Activated CD4-positive, alpha-beta T cell treated with anti-CD3 and anti-CD28 coated beads for 24 hours (primary cell): Measurements from ENCODE around the gene USP13.
A peak's percentile ranks its signal among the peaks of the same experiment; 100 is the strongest.
"Not testable (repeated sequence)": the region's sequence is repeated elsewhere in the genome, so short reads cannot be mapped to it uniquely, and the experiment has no call there.

Source experiments
- DNase-seq, 2 donors: peaks; one replicate each; pipeline ENCODE4 v3.0.0-alpha.2; 2020; ENCODE audit warnings: low read depth in 2 of 2

Gene USP13

GRCh38 chr3:179652447-179653095 lies at the start of gene USP13:
USP13 (plus strand) TSS chr3:179653040; CDS start chr3:179653226, 186 bp downstream.
- peak; percentile 28 for DNase-seq

GRCh38 chr3:179603321-179603720 lies 49.5 kb upstream of the USP13 start:
- DNase-seq = no peak

- no peak for DNase-seq
These were observed 49.0 kb upstream of the USP13 start for GRCh38 chr3:179603831-179604230.

- peak; percentile 82 to 83 for DNase-seq
These were observed 48.3 kb upstream of the USP13 start, which contains the start of the genes MRPL47 and NDUFB5 for GRCh38 chr3:179604321-179605078. MRPL47 (minus strand) TSS chr3:179604638; CDS start chr3:179604624, 14 bp downstream. NDUFB5 (plus strand) TSS chr3:179604794; CDS start chr3:179604816, 22 bp downstream.

DNA sequence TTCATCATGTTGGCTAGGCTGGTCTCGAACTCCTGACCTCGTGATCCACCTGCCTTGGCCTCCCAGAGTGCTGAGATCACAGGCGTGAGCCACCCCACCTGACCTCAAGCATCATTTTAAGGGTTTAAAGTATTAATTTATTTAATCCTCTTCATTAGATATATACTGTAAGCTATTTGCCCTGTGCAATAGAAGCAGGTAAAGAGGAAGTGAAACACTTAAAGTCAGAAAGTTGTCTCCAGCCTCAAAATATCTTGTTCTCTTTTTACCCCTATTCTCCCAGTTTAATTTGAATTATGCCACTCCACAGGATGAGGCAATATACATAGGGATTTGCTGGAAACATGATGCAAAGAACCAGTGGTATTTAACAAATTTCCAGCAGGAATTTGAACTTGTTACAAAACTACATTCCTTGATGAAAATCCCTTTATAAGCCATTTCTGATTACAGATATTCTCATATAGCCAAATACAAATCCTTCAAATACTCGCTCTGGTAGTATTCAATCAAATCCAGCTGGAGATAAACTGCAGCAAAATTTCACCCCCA lies 46.2 kb upstream of the USP13 start:
- no peak for DNase-seq

DNA sequence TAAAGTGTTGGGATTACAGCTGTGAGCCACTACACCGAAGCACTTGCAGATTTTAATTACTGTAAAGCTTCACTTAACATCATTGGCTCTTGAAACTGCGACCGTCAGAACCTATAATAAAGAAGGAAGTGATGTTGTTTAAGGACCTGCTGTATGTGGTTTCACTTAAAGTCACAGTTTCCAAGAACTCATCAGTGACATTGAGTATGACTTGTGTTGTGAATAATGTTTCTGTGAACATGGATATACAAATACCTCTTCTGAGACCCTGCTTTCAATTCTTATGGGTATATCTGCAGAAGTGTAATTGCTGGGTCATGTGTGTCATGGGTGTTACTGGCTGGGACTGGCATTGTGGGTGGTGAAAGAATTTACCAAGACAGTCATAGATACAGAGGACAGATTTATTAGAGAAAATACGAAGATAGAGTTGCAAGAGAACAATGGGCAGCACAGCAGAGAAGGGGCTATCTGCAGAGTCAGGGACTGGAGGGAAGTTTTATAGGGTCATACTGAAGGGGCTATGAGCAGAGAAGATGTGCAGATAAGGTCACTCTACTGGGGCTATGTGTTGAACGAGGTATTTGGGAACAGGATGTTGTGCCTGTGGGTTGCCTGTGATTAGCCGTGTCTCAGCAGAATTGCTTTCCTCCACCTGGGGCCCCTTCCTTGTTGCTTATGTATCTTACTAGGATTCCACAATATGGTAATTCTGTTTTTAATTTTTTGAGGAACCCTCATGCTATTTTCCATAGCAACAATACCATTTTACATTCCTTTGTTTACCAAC lies 43.7 kb upstream of the USP13 start:
- no peak for DNase-seq

DNA sequence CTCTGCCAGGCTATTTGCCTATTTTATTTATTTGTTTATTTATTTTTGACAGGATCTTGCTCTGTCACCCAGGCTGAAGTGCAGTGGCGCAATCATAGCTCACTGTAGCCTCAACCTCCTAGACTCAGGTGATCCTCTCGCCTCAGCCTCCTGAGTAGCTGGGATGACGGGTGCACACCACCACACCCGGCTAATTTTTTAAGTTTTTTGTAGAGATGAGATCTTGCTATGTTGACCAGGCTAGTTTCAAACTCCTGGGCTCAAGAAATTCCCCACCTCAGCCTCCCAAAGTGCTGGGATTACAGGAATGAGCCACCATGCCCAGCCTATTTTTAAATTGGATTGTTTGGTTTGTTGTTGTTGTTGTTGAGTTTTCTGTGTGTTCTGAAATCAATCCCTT lies 42.8 kb upstream of the USP13 start:
- DNase-seq = no peak

DNA sequence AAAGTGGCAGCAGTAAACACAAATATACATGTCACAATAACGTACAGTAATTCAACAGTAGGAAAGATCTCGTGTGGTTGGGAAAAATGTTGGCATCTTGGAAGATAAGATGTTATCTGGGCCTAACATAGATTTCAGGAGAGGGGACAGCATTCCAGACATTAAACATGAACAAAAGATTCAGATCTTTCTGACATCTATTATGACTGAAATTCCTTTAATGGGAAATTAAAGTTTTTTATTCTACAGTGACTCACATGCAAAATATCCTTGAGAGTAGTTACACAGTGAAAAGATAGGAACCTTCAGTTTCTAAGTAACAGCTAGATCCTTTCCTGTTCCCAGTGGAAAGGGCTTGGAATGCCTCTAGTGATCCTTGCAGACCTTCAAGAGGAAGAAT lies 39.0 kb upstream of the USP13 start:
- DNase-seq = no peak

DNA sequence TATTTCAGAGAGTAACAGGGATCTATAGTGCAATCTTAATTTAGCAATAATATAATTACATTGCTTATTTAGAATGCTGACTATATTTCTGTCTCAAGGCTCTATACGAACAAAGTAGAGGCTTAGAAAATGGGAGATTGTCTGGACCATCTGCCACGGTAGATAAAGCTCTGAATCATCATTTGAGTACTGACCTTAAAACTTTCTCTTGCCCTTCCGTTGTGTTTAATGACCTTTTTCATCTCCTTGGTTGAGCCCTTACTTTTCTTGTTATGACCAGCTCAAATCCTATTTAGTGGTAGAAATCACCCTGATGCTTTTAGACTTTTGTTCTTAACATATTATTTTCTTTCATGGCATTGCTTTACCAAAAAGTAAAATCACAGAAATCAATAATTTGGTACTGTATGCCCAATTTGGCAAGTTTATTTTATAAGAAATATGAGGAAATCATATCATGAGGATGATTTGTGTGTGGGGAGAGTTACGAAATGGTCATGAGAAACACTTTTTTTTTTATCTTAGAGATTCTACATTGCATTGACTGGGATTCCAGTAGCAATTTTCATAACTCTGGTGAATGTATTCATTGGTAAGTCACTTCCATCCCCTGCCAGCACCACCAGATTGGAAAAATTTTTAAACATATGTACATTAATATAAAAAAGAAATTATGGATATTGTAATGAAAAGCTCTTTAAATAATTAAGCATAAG lies 37.2 kb upstream of the USP13 start:
- DNase-seq = no peak

DNA sequence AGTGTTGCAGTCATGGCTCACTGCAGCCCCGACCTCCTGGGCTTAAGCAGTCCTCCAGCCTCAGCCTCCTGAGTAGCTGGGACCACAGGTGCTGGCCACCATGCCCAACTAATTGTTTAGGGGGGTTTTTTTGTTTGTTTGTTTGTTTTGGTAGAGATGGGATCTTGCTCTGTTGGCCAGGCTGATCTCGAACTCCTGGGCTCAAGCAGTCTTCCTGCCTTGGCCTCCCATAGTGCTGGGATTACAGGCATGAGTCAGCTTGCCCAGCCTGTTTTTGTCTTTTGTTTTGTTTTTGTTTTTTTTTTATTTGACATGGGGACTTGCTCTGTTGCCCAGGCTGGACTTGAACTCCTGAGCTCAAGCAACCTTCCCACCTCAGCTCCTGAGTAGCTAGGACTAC lies 30.8 kb upstream of the USP13 start:
- no peak for DNase-seq

DNA sequence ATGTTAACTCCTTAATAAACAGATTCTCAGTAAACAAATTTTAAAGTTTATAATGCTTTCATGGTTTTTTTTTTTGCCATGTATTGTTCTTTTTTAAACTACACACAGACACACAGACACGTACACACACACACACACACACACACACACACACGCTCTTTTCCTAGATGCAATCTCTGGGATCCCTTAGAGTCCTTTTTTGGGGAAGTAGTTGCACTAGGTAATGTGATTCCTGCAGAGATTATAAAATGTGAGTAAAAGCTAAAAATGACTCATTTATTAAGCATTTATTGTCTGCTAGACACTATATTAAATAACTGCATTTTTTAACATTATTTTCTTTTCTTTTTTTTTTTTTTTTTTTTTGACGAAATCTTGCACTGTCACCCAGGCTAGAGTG lies 28.4 kb upstream of the USP13 start:
- DNase-seq = no peak

GRCh38 chr3:179630753-179631451 lies 21.9 kb upstream of the USP13 start:
- DNase-seq = no peak

GRCh38 chr3:179640469-179640868 lies 12.4 kb upstream of the USP13 start:
- DNase-seq = no peak

- no peak for DNase-seq
These were observed 10.0 kb upstream of the USP13 start for GRCh38 chr3:179642871-179643270.

DNA sequence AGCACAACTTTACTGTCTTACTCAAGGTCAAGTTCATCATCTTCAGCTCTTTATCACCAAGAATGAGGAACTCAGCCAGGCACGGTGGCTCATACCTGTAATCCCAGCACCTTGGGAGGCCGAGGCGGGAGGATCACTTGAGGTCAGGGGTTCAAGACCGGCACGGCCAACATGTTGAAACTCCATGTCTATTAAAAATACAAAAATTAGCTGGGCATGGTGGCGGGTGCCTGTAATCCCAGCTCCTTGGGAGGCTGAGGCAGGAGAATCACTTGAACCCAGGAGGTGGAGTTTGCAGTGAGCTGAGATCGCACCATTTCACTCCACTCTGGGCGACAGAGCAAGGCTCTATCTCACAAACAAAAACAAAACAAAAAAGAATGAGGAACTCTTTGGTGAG lies 9.0 kb upstream of the USP13 start:
- not testable (repeated sequence) for DNase-seq

DNA sequence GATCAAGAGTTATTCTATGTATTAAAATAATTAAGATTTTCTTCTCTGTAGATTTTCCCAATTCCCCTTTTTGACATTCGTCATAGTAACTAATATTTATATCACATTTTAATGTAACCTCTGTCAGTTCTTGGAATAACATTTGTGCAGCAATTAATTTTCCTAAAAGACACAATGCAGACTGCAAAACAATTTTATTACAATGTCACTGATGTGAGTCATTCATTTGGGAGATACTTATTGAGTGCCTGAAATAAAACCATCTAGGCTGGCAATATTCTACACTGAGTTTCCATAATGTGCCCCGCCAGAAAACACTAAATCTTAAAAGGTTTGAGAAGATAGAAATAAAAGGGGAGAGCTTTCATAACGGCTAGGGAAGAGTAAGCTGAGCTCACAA lies 6.7 kb upstream of the USP13 start:
- DNase-seq = no peak

DNA sequence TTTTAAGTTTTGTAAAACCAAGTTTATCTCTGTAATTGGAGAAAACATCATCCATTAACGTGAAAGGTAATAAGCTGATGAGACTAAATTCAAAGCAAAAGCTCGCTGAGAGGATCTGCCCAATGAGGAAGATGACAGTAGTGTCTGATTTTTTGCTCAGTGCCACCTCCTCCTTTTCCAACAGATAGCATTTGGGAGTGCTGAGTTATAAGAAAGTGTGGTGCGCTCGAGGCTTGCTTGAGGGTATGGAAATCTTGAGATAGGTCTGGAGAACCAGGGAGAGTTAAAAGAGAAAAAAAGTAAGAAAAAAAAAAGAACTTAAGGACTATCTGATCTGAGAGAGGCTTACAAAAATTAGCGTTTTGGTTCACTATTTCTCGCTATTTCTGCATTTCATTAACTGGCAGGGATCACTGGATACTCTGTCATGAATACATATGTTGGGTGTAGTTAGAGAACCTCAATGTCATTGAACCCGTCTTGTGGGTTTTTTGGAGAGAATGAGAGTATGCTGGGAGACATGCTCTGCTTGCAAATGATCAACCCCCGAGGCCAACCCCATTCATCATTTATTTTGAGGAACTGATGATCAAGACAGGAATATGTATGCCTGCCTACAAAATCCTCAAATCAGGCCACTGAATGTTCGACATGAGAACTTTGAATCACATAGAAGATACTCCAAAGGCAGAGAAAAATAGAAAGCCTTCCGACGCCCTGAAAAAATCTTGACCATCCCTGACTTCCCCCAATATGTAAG lies 973 bp upstream of the USP13 start:
- no peak for DNase-seq

DNA sequence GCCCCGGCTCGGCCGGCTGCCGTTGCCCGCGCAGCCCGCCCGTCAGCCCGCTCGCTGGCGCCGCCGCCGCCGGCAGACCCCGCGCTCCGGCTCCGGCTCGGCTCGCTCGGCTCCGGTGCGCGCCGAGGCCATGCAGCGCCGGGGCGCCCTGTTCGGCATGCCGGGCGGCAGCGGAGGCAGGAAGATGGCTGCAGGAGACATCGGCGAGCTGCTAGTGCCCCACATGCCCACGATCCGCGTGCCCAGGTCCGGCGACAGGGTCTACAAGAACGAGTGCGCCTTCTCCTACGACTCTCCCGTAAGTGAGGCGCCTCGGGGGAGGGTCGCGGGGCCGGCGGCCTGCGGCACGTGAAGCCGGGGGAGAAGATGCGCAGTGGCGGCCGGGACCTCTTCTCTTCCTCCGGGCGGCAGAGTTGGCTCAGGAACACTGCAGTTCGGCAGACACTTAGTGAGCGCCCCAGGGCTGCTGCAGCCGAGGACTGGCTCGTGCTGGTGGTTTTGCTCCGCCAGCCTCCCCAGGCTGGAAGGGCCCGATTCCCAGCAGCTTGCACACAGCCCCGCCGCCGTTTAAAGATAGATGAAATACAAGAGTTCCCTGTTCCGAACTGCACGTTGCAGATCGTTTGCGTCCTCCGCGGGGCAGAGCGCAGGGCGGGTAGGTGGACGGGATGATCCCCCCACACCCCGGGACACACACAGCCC lies 407 bp downstream of the USP13 start:
- peak; percentile 40 to 44 for DNase-seq

- no peak for DNase-seq
These were observed 2.4 kb downstream of the USP13 start for GRCh38 chr3:179655236-179655635.
